Measurements from ENCODE around the gene GSDME.

Gene GSDME

DNA sequence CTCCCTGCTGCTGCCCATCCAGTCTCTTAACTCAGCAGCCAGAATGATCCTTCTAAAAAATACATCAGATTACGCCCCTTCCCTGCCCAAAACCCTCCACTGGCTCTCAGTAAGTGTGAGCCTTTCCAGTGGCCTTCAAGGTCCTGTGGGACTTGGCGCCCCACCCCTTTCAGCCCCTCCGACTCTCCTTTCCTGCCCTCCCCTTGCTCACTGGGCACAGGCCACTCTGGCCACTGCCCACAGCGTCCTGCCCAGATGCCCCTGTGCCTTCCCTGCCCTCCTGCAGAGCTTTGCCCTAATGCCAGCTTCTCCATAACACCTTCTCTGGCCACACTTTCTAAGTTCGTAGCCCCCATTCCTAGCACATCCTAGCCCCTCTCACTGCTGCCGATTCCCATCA is 13.8 kb downstream of the GSDME start:
- Histone ChIP-seq H3K36me3 (ENCODE audit: control insufficient read depth, low read length) (no peaks in the 10 kb centered on the region), H3K4me3 (ENCODE audit: low read length) (no peak overlapping the region), H3K4me2 (ENCODE audit: low read length) (no peak overlapping the region), H3F3A (ENCODE audit: control insufficient read depth, insufficient read depth) (no peaks in the 10 kb centered on the region), H3K27me3 (ENCODE audit: control insufficient read depth, low read length) (peaks cover 3% of the 10 kb centered on the region; the same call in 1 of the 2 replicates), H3K9me3 (ENCODE audit: control insufficient read depth, insufficient read depth, low read length) (peaks cover 4% of the 10 kb centered on the region), H3K27ac (ENCODE audit: low read depth, low read length) (no peak overlapping the region), H4K20me1 (ENCODE audit: control insufficient read depth, insufficient read depth, low read depth, low read length) (no peaks in the 10 kb centered on the region), H3K9me2 (replicated peaks; ENCODE audit: control insufficient read depth, low read length) (no peaks in the 10 kb centered on the region), H3K79me2 (ENCODE audit: control insufficient read depth, low read length) (no peaks in the 10 kb centered on the region), H3K4me1 (ENCODE audit: control insufficient read depth, low read length) (no peaks in the 10 kb centered on the region)
- TF ChIP-seq EZH2phosphoT487 (IDR thresholded peaks at IDR 0.05; ENCODE audit: borderline replicate concordance, low read length) = no peak
- TF ChIP-seq, protein P1, sequence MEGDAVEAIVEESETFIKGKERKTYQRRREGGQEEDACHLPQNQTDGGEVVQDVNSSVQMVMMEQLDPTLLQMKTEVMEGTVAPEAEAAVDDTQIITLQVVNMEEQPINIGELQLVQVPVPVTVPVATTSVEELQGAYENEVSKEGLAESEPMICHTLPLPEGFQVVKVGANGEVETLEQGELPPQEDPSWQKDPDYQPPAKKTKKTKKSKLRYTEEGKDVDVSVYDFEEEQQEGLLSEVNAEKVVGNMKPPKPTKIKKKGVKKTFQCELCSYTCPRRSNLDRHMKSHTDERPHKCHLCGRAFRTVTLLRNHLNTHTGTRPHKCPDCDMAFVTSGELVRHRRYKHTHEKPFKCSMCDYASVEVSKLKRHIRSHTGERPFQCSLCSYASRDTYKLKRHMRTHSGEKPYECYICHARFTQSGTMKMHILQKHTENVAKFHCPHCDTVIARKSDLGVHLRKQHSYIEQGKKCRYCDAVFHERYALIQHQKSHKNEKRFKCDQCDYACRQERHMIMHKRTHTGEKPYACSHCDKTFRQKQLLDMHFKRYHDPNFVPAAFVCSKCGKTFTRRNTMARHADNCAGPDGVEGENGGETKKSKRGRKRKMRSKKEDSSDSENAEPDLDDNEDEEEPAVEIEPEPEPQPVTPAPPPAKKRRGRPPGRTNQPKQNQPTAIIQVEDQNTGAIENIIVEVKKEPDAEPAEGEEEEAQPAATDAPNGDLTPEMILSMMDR (IDR thresholded peaks at IDR 0.05; ENCODE audit: low read depth, low read length, poor library complexity, severe bottlenecking) = no peak

DNA sequence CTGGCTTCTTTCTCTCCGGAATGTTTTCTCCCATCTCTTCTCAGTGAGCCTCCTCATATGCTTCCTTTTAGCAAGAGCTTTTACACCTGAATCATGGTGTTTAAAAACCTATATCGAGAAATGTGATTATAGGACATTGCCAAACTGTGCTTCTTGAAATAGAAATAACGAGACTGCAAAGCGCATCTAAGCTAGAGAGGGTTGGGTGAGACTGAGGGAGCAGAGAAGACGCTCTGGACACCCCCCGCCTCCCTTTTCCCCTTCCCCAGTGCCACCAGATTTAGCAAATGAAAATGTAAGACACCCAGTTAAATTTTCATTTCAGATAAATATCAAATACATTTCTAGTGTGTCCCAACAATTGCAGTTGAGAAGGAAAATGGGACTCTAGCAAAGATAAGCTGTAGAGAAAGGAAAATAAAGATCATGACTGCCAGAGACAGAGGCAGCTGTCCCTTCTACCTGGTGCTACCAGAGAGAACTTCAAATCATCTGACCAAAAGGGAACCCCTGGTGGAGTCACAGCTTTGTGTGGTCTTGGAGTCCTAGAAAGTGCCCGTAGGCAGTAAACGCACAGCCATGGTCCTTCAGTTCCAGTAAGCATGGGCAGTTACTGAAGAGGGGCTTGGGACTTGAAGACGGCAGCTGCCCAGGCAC is 14.6 kb downstream of the GSDME start:
- H4K20me1 ChIP-seq (ENCODE audit: control insufficient read depth, insufficient read depth, low read depth, low read length) = no peaks in the 10 kb centered on the region
- H3K4me3 ChIP-seq (ENCODE audit: low read length) = no peak overlapping the region
- H3K27me3 ChIP-seq (ENCODE audit: control insufficient read depth, low read length) = peaks cover 3% of the 10 kb centered on the region; the same call in 1 of the 2 replicates
- H3K36me3 ChIP-seq (ENCODE audit: control insufficient read depth, low read length) = no peaks in the 10 kb centered on the region
- no peaks in the 10 kb centered on the region for H3F3A ChIP-seq (ENCODE audit: control insufficient read depth, insufficient read depth)
- TF ChIP-seq EZH2phosphoT487 (IDR thresholded peaks at IDR 0.05; ENCODE audit: borderline replicate concordance, low read length) = no peak
- TF ChIP-seq, protein P1 (IDR thresholded peaks at IDR 0.05; ENCODE audit: low read depth, low read length, poor library complexity, severe bottlenecking) = no peak
- no peak overlapping the region for H3K27ac ChIP-seq (ENCODE audit: low read depth, low read length)
- no peaks in the 10 kb centered on the region for H3K9me2 ChIP-seq (replicated peaks; ENCODE audit: control insufficient read depth, low read length)
- no peaks in the 10 kb centered on the region for H3K4me1 ChIP-seq (ENCODE audit: control insufficient read depth, low read length)
- no peak overlapping the region for H3K4me2 ChIP-seq (ENCODE audit: low read length)
- H3K79me2 ChIP-seq (ENCODE audit: control insufficient read depth, low read length) = no peaks in the 10 kb centered on the region
- peaks cover 11% of the 10 kb centered on the region for H3K9me3 ChIP-seq (ENCODE audit: control insufficient read depth, insufficient read depth, low read length)

DNA sequence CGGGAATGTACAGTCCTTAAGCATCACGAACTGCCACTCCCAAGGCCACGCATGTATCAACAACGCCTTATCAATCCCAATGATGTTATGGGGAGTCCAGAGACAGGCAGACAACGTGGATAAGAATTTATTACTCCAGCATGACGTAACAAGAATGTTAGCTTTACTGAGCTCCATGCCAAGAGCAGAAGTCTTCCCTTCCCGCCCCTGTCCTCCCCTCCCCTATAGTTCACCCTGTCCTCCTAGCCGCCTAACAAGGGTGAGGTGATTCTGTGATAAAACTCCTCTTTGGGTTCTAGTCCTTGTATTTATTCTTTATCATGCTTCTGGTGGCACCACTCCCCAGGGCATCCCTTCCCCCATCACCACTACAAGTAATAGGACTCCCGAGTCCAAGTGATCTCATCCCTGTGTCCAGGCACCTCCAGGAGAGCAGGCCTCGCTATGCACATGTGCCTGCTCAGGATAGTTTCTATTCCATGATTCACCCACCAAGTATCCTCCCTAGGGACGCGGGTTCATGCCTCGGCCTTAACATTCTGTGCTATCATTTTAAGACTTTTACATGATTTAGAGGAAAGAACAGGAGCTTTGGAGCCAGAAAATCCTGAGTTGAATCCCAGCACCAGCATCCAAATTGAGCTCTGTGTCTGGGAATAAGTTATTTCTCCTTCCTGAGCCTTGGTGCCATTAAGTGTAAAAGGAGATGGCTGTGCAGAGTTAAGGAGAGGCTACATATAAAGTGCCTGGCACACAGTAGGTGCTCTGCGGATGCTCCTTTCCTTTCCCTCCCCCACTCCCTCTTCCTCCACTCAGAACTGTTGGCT is 15.4 kb downstream of the GSDME start:
- TF ChIP-seq EZH2phosphoT487 (IDR thresholded peaks at IDR 0.05; ENCODE audit: borderline replicate concordance, low read length) = no peak
- TF ChIP-seq, protein P1 (IDR thresholded peaks at IDR 0.05; ENCODE audit: low read depth, low read length, poor library complexity, severe bottlenecking) = no peak
- Histone ChIP-seq H3K27ac (ENCODE audit: low read depth, low read length) (no peak overlapping the region), H3F3A (ENCODE audit: control insufficient read depth, insufficient read depth) (no peaks in the 10 kb centered on the region), H3K79me2 (ENCODE audit: control insufficient read depth, low read length) (no peaks in the 10 kb centered on the region), H3K9me3 (ENCODE audit: control insufficient read depth, insufficient read depth, low read length) (peaks cover 12% of the 10 kb centered on the region), H4K20me1 (ENCODE audit: control insufficient read depth, insufficient read depth, low read depth, low read length) (no peaks in the 10 kb centered on the region), H3K9me2 (replicated peaks; ENCODE audit: control insufficient read depth, low read length) (no peaks in the 10 kb centered on the region), H3K4me3 (ENCODE audit: low read length) (no peak overlapping the region), H3K27me3 (ENCODE audit: control insufficient read depth, low read length) (peaks cover 3% of the 10 kb centered on the region; the same call in 1 of the 2 replicates), H3K4me2 (ENCODE audit: low read length) (no peak overlapping the region), H3K4me1 (ENCODE audit: control insufficient read depth, low read length) (no peaks in the 10 kb centered on the region), H3K36me3 (ENCODE audit: control insufficient read depth, low read length) (no peaks in the 10 kb centered on the region)

All from DOHH2 (cell line).